H1 (cell line): Measurements from ENCODE around the gene KCTD16.

ENCODE experiments used
- EZH2 ChIP-seq: fragments of 200-600 bp; sonication (generic); IDR thresholded peaks from 2 replicates; pipeline ENCODE4 v1.7.1; 2012; ENCODE audit warnings: low read depth, mild to moderate bottlenecking, moderate library complexity, low read length, inconsistent platforms; ENCODE audit not compliant: severe bottlenecking
- MAFK ChIP-seq: IDR thresholded peaks from 2 replicates; pipeline ENCODE4 v1.6.1; 2012; ENCODE audit warnings: low read depth, mild to moderate bottlenecking, improper control_type of control experiment, low read length
- POLR2A ChIP-seq, 2 experiments: IDR thresholded peaks; 1 replicate in 1 of 2; 2 replicates in 1 of 2; pipeline ENCODE4 v1.6.1; 2011; ENCODE audit warnings: low read depth in 2 of 2, low read length in 2 of 2, mild to moderate bottlenecking in 2 of 2; ENCODE audit errors: control extremely low read depth in 1 of 2

DNA sequence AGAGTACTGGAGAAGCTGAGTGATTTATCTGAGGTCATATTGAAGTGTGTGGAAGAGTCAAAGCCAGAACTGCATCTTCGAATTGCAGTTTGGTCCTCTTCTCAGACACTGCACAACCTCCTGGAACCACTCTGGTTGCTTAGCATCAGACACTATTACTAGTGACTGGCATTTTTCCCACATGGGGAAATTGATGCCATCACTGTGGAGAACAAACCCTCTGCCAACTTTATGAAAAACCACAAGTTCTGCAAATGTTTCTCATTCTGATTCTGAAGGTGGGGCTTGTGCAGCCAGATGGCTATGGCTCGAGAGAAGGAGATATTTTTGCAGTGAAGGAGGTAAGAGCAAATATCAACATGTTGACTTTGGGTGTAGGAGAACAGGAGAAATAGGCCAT is 67.2 kb downstream of the KCTD16 start:
- TF ChIP-seq MAFK: no peak
- no peak for TF ChIP-seq EZH2
- TF ChIP-seq POLR2A (IDR thresholded peaks at IDR 0.05; ENCODE audit: control extremely low read depth in 1 of 2, low read depth in 2 of 2, low read length in 2 of 2): no peak
